Suprapubic skin (tissue), 4 donors: Measurements from ENCODE around the gene C2orf68.

ENCODE experiments used
- CTCF ChIP-seq, 2 donors: fragments of 200-600 bp in 1 of 2; fragments of 450-650 bp in 1 of 2; sonication (generic) in 1 of 2; IDR thresholded peaks; one replicate each; pipeline ENCODE4 v1.5.1; 2016 to 2019; ENCODE audit warnings: antibody characterized with exemption in 2 of 2, mild to moderate bottlenecking in 1 of 2, moderate library complexity in 1 of 2
- EP300 ChIP-seq: sonication (generic); formaldehyde crosslinking; IDR thresholded peaks from one replicate; pipeline ENCODE4 v1.6.1; 2017; ENCODE audit warnings: antibody characterized with exemption
- POLR2A ChIP-seq, 2 donors: fragments of 450-650 bp; IDR thresholded peaks; one replicate each; pipeline ENCODE4 v1.6.1; 2017; ENCODE audit warnings: antibody characterized with exemption in 2 of 2, mild to moderate bottlenecking in 2 of 2, moderate library complexity in 2 of 2
- POLR2AphosphoS5 ChIP-seq, 3 donors: sonication (generic); formaldehyde crosslinking; IDR thresholded peaks; one replicate each; pipeline ENCODE4 v1.6.1; 2017; ENCODE audit warnings: antibody characterized with exemption in 3 of 3

GRCh38 chr2:85588236-85588635, 23.6 kb downstream of the C2orf68 start:
- no peak for TF ChIP-seq CTCF (IDR thresholded peaks at IDR 0.05)
- no peak for TF ChIP-seq POLR2A (IDR thresholded peaks at IDR 0.05)
- TF ChIP-seq EP300: no peak
- TF ChIP-seq POLR2AphosphoS5 (IDR thresholded peaks at IDR 0.05): no peak
